ENCODE measurements around the gene LRRC7.
A peak's percentile ranks its signal among the peaks of the same experiment; 100 is the strongest.

LRRC7 gene

DNA sequence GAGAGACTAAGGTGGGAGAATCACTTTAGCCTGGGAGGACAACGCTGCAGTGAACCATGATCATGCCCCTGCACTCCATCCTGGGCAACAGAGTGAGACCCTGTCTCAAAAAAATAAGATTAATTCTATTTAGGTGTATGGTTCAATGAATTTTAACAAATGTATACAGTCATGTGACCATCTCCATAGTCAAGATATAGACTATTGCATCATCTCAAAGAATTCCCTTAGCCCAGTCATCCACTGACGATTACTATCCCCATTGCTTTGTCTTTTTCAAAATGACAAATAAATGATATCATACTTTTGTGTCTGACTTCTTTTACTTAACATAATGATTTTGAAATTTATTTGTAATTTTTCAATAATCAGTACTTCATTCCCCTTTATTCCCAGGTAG, 260.0 kb downstream of the LRRC7 start:
- Histone ChIP-seq H2AFZ (ENCODE audit: low read length, unreplicated experiment) (no peak overlapping the region), H3K27me3 (ENCODE audit: insufficient read depth, low read length) (no peaks in the 10 kb centered on the region), H3K79me2 (ENCODE audit: control insufficient read depth, insufficient read depth, low read length, unreplicated experiment) (no peaks in the 10 kb centered on the region), H3K4me1 (ENCODE audit: control insufficient read depth, insufficient read depth, low read length, unreplicated experiment) (no peaks in the 10 kb centered on the region), H3K4me3 (ENCODE audit: low read depth, low read length) (no peak overlapping the region), H3K27ac (ENCODE audit: low read depth, low read length) (no peak overlapping the region), H3K36me3 (ENCODE audit: insufficient read depth, low read length) (no peaks in the 10 kb centered on the region)

DNA sequence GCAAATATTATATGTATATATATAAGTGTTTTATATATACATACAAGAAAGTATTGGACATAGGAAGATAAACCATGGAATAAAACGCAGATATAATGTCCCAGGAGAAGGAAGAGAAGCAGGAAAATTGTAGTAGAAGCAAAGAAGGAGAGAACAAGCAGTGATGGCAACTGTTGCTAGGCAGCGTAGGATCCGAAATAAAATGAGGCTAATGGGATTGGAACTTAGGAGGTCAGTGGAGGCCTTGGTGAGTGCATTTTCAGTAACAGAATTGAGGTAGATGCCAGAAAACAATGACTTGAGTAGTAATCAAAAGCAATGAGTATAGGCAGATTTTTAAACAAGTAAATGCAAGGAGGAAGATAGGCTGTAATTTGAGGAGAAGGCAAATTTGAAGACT, 265.8 kb downstream of the LRRC7 start:
- Histone ChIP-seq H3K79me2 (ENCODE audit: control insufficient read depth, insufficient read depth, low read length, unreplicated experiment) (no peaks in the 10 kb centered on the region), H3K36me3 (ENCODE audit: insufficient read depth, low read length) (no peaks in the 10 kb centered on the region), H3K4me1 (ENCODE audit: control insufficient read depth, insufficient read depth, low read length, unreplicated experiment) (peaks cover 7% of the 10 kb centered on the region), H3K27ac (ENCODE audit: low read depth, low read length) (no peak overlapping the region), H2AFZ (ENCODE audit: low read length, unreplicated experiment) (no peak overlapping the region), H3K4me3 (ENCODE audit: low read depth, low read length) (no peak overlapping the region), H3K27me3 (ENCODE audit: insufficient read depth, low read length) (no peaks in the 10 kb centered on the region)

DNA sequence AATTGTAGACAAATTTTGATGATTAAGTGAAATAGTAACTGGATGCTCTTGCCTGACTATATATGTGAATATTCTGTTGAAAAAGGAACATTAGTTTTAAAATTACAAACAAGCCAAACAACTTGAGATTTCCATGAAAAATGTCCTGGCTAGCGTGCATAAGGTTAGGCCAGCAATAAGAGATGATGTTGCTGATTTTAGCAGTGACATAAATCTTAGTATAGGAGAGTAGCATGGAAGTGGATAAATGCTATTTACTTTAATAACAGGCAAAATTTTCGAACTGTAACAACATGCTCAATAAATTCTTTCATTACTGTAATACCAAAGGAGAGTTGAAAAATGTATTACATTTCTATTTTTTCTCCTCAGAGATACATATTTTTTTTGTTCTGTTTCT, 266.6 kb downstream of the LRRC7 start:
- H3K27ac ChIP-seq (ENCODE audit: low read depth, low read length) = no peak overlapping the region
- no peak overlapping the region for H2AFZ ChIP-seq (ENCODE audit: low read length, unreplicated experiment)

DNA sequence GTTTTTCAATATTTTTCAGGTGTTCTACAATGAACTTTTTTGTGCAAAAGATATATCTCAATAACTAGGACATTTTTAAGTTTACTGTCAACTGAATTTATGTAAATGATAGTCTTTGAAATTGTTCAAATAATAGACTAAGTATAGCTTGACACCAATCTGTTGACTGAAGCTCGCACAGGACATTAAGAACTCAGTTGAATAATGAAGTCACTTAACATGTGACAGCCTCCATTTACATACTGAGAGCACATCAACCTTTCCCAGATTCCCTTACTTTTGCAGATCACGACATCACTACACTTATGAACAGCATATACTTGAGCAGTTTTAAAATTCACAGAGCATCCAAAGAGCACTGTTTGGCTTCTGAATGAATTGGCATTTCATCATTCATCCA, 268.2 kb downstream of the LRRC7 start:
- no peaks in the 10 kb centered on the region for H3K79me2 ChIP-seq (ENCODE audit: control insufficient read depth, insufficient read depth, low read length, unreplicated experiment)
- no peaks in the 10 kb centered on the region for H3K36me3 ChIP-seq (ENCODE audit: insufficient read depth, low read length)
- H3K27me3 ChIP-seq (ENCODE audit: insufficient read depth, low read length) = no peaks in the 10 kb centered on the region
- H3K27ac ChIP-seq (ENCODE audit: low read depth, low read length) = no peak overlapping the region
- no peak overlapping the region for H3K4me3 ChIP-seq (ENCODE audit: low read depth, low read length)
- no peak overlapping the region for H2AFZ ChIP-seq (ENCODE audit: low read length, unreplicated experiment)
- H3K4me1 ChIP-seq (ENCODE audit: control insufficient read depth, insufficient read depth, low read length, unreplicated experiment) = peaks cover 7% of the 10 kb centered on the region

More for the DNA sequence above, 266.6 kb downstream of the LRRC7 start:
- Histone ChIP-seq H3K36me3 (ENCODE audit: insufficient read depth, low read length) (no peaks in the 10 kb centered on the region), H3K27me3 (ENCODE audit: insufficient read depth, low read length) (no peaks in the 10 kb centered on the region), H3K4me3 (ENCODE audit: low read depth, low read length) (no peak overlapping the region), H3K4me1 (ENCODE audit: control insufficient read depth, insufficient read depth, low read length, unreplicated experiment) (peaks cover 7% of the 10 kb centered on the region), H3K79me2 (ENCODE audit: control insufficient read depth, insufficient read depth, low read length, unreplicated experiment) (no peaks in the 10 kb centered on the region)

DNA sequence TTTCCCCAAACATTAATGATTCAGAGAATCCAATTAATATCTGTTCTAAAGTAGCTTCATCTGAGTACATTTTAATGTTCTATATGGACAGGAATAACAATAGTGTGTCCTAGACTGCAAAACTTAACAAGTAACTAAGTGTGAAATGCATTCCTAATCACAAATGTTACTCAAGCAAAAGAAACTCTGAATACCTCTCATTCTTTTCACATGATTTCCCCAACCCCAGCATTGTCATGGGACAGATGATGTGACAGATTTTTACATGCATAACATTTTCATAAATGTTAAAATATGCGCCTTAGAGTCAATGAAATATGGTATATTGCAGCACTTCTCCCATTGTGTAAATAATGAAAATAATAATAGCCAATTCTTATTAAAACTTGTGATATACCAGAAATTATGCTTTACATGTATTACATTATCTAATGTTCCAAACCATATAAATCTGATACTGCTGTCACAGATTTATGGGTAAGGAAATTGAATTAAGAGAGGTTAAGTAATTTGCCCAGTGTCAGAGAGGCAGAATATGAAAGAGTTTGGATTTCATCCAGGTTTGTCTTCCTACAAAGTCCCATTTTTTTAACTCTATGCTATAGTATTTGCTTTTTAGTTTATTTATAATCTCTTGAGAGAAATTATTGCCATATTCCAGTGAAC, 269.4 kb downstream of the LRRC7 start:
- Histone ChIP-seq H3K79me2 (ENCODE audit: control insufficient read depth, insufficient read depth, low read length, unreplicated experiment) (no peaks in the 10 kb centered on the region), H2AFZ (ENCODE audit: low read length, unreplicated experiment) (no peak overlapping the region), H3K27me3 (ENCODE audit: insufficient read depth, low read length) (no peaks in the 10 kb centered on the region), H3K36me3 (ENCODE audit: insufficient read depth, low read length) (no peaks in the 10 kb centered on the region), H3K4me3 (ENCODE audit: low read depth, low read length) (no peak overlapping the region), H3K27ac (ENCODE audit: low read depth, low read length) (no peak overlapping the region), H3K4me1 (ENCODE audit: control insufficient read depth, insufficient read depth, low read length, unreplicated experiment) (peaks cover 7% of the 10 kb centered on the region)

DNA sequence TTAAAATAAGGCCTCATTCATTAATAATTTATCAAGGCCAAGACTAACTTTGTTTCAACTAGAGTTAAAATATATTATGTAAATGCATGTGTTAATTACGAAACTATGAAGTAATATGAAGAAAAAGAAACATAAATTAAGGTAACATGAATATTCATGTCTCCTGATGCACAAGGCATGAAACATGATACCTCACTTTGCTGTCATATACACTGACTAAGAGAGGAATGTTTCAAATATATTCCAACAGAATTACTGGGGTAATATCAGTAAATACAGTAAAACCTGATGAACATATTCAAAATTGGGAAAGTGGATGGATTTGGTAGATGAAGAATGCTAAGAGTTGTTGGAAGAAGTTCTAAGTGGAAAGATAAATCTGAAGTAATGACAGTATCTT, 274.6 kb downstream of the LRRC7 start:
- H3K27ac ChIP-seq (ENCODE audit: low read depth, low read length) = no peak overlapping the region
- H3K79me2 ChIP-seq (ENCODE audit: control insufficient read depth, insufficient read depth, low read length, unreplicated experiment) = no peaks in the 10 kb centered on the region
- no peaks in the 10 kb centered on the region for H3K36me3 ChIP-seq (ENCODE audit: insufficient read depth, low read length)
- H2AFZ ChIP-seq (ENCODE audit: low read length, unreplicated experiment) = no peak overlapping the region
- H3K27me3 ChIP-seq (ENCODE audit: insufficient read depth, low read length) = no peaks in the 10 kb centered on the region
- no peak overlapping the region for H3K4me3 ChIP-seq (ENCODE audit: low read depth, low read length)
- H3K4me1 ChIP-seq (ENCODE audit: control insufficient read depth, insufficient read depth, low read length, unreplicated experiment) = peaks cover under 1% of the 10 kb centered on the region

DNA sequence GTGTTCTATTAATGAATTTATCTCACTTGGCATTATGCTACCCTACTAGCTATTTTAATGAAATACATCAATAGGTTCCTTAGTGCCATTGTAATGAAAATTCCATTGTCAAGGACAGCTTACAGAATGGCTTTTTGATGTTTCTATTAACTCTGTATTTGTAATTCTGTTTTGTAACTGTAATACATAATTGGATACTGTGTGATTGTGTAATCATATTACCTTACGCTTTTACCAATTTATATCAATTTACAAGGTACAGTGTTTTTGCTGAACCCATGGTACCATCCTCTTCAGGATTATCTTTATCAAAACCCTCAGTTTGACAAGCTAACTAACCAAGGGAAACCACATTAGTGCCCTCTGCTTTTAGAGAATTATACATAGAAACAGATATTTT, 277.9 kb downstream of the LRRC7 start:
- Histone ChIP-seq H3K79me2 (ENCODE audit: control insufficient read depth, insufficient read depth, low read length, unreplicated experiment) (no peaks in the 10 kb centered on the region), H3K4me3 (ENCODE audit: low read depth, low read length) (no peak overlapping the region), H2AFZ (ENCODE audit: low read length, unreplicated experiment) (no peak overlapping the region)

DNA sequence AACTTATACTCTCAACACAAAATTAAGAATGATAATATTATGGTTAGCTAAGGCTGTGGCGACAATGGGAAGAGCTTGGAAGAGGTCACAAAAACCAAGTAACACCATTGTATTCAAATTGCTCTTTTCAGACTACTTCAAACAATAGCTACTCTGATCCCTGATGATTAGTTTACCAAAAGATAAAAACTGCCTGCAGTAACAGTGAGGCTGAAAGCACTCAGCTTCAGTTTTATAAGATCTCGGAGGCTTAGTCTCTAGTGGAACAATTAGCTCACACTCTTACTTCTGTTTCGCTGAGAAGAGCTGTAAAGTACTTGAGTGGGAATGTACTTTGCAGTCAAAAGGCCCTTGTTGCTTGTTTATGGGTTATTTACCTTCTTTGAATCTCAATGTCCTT, 278.5 kb downstream of the LRRC7 start:
- no peak overlapping the region for H3K27ac ChIP-seq (ENCODE audit: low read depth, low read length)
- H3K36me3 ChIP-seq (ENCODE audit: insufficient read depth, low read length) = no peaks in the 10 kb centered on the region
- no peaks in the 10 kb centered on the region for H3K27me3 ChIP-seq (ENCODE audit: insufficient read depth, low read length)
- H3K4me3 ChIP-seq (ENCODE audit: low read depth, low read length) = no peak overlapping the region
- peak overlapping the region; percentile 51 for H2AFZ ChIP-seq (ENCODE audit: low read length, unreplicated experiment)
- H3K4me1 ChIP-seq (ENCODE audit: control insufficient read depth, insufficient read depth, low read length, unreplicated experiment) = no peaks in the 10 kb centered on the region
- H3K79me2 ChIP-seq (ENCODE audit: control insufficient read depth, insufficient read depth, low read length, unreplicated experiment) = no peaks in the 10 kb centered on the region

More for the DNA sequence above, 277.9 kb downstream of the LRRC7 start:
- Histone ChIP-seq H3K27me3 (ENCODE audit: insufficient read depth, low read length) (no peaks in the 10 kb centered on the region), H3K27ac (ENCODE audit: low read depth, low read length) (no peak overlapping the region), H3K36me3 (ENCODE audit: insufficient read depth, low read length) (no peaks in the 10 kb centered on the region), H3K4me1 (ENCODE audit: control insufficient read depth, insufficient read depth, low read length, unreplicated experiment) (no peaks in the 10 kb centered on the region)

DNA sequence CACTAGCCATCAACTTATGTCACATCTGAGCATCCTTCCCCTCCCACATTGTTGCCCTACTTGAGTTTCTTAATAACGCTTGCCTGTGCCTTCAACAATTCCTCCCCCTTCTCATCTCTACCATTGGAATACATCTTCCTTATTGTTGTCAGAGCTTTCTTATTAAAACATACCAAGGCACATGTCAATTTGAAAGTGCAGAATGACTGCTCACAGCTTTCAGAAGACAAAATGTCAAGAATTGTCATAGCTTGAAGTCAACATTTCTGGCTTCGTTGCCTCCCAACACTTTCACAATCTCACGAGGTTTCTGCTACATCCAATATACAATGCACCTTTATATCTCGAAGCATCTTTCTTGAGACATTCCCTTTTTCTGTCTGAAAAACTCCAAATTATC, 279.9 kb downstream of the LRRC7 start:
- H3K4me1 ChIP-seq (ENCODE audit: control insufficient read depth, insufficient read depth, low read length, unreplicated experiment) = no peaks in the 10 kb centered on the region
- H3K79me2 ChIP-seq (ENCODE audit: control insufficient read depth, insufficient read depth, low read length, unreplicated experiment) = no peaks in the 10 kb centered on the region
- H3K36me3 ChIP-seq (ENCODE audit: insufficient read depth, low read length) = no peaks in the 10 kb centered on the region
- H2AFZ ChIP-seq (ENCODE audit: low read length, unreplicated experiment) = no peak overlapping the region
- H3K27ac ChIP-seq (ENCODE audit: low read depth, low read length) = no peak overlapping the region
- H3K27me3 ChIP-seq (ENCODE audit: insufficient read depth, low read length) = no peaks in the 10 kb centered on the region
- no peak overlapping the region for H3K4me3 ChIP-seq (ENCODE audit: low read depth, low read length)

DNA sequence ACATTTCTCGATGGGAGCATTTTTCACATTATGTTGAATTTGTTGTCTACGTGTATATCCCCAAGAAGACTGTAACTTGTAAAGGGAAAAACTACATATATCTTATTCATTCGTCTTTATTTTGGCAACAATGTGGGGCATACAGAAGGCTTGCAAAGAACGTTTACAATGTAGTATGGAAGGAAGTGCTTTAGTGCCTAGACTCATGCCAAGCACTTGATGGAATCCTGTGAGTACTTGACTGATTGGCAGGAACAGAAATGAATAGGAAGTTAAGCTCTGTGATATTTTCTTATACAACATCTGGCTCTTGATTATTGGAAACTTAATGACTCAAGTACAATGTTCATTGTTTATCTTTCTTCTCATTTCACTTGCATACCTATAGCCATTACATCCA, 284.4 kb downstream of the LRRC7 start:
- no peak overlapping the region for H3K4me3 ChIP-seq (ENCODE audit: low read depth, low read length)
- no peak overlapping the region for H3K27ac ChIP-seq (ENCODE audit: low read depth, low read length)
- H3K27me3 ChIP-seq (ENCODE audit: insufficient read depth, low read length) = no peaks in the 10 kb centered on the region
- no peak overlapping the region for H2AFZ ChIP-seq (ENCODE audit: low read length, unreplicated experiment)
- no peaks in the 10 kb centered on the region for H3K79me2 ChIP-seq (ENCODE audit: control insufficient read depth, insufficient read depth, low read length, unreplicated experiment)
- H3K36me3 ChIP-seq (ENCODE audit: insufficient read depth, low read length) = no peaks in the 10 kb centered on the region
- no peaks in the 10 kb centered on the region for H3K4me1 ChIP-seq (ENCODE audit: control insufficient read depth, insufficient read depth, low read length, unreplicated experiment)

DNA sequence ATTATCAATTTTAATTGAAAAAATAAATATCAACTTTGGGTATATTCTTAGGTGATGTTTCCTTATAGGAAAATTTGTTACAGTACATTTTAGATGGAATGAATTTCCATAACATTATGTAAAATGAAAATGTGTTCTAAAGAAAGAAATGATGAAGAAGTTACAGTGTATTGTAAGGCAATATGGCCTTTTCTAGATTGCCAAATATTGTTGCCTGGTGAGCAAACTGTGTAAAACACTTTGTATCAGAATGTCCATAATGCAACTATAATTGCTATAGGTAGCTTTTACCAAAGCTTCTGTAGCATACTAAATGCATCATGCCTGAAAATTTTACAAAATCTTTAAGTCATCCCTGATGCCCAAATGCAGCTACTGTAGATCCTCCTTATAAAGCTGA, 285.0 kb downstream of the LRRC7 start:
- no peaks in the 10 kb centered on the region for H3K4me1 ChIP-seq (ENCODE audit: control insufficient read depth, insufficient read depth, low read length, unreplicated experiment)
- H2AFZ ChIP-seq (ENCODE audit: low read length, unreplicated experiment) = no peak overlapping the region
- H3K27me3 ChIP-seq (ENCODE audit: insufficient read depth, low read length) = no peaks in the 10 kb centered on the region
- no peaks in the 10 kb centered on the region for H3K36me3 ChIP-seq (ENCODE audit: insufficient read depth, low read length)
- no peak overlapping the region for H3K4me3 ChIP-seq (ENCODE audit: low read depth, low read length)
- H3K27ac ChIP-seq (ENCODE audit: low read depth, low read length) = no peak overlapping the region
- H3K79me2 ChIP-seq (ENCODE audit: control insufficient read depth, insufficient read depth, low read length, unreplicated experiment) = no peaks in the 10 kb centered on the region

Data from ACC112 (cell line).